Stimulated activated CD4-positive, alpha-beta T cell treated with anti-CD3 and anti-CD28 coated beads, TNF-alpha, amount 100 ng/mL, for 24 hours (primary cell): ENCODE results near the gene FAN1.
A peak's percentile ranks its signal among the peaks of the same experiment; 100 is the strongest.
"Not testable (repeated sequence)": the region's sequence is repeated elsewhere in the genome, so short reads cannot be mapped to it uniquely, and the experiment has no call there.

Experiments used
- DNase-seq, 3 experiments: peaks; one replicate each; pipeline ENCODE4 v3.0.0-alpha.2; 2020; ENCODE audit warnings: low read depth in 3 of 3

The FAN1 gene

DNA sequence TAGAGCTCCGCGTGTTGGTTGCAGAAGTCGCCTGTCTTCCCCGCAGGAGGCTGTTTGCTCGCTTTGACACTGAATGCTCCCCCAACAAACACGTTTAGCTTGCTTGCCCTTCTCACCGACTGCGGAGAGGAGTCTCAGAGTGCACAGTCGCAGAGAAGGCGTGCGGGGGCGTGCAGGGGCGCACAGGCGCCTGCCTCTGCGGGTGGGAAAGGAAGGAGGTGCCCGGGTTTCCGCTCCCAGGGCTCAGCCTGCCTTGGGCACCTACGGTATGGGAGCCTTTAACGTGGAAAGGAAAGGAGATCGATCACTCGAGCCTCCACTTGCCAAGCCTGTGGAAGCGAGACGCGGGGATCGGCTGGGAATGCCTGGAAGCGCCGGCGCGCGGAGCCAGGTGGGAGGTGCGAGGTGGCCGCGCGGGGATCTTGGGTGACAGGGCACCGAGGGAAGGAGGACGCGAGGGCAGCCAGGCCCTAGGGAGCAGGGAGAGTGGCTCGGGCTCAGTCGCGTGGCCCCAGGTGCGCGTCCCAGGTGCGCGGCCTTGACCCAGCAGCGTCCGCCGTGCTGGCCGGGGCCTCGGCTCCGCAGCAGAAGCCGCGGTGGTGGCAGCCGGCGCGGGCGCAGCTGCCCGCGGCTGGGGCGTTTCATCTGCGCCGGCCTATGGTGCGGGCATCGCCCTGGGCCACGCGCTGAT, at the start of gene FAN1:
TSS of gene FAN1 (plus strand) at position 419 of the 691 bp plus-strand sequence. CDS start 749 bp downstream, outside the sequence.
- peak; percentile 67 to 84 (median 73) for DNase-seq

DNA sequence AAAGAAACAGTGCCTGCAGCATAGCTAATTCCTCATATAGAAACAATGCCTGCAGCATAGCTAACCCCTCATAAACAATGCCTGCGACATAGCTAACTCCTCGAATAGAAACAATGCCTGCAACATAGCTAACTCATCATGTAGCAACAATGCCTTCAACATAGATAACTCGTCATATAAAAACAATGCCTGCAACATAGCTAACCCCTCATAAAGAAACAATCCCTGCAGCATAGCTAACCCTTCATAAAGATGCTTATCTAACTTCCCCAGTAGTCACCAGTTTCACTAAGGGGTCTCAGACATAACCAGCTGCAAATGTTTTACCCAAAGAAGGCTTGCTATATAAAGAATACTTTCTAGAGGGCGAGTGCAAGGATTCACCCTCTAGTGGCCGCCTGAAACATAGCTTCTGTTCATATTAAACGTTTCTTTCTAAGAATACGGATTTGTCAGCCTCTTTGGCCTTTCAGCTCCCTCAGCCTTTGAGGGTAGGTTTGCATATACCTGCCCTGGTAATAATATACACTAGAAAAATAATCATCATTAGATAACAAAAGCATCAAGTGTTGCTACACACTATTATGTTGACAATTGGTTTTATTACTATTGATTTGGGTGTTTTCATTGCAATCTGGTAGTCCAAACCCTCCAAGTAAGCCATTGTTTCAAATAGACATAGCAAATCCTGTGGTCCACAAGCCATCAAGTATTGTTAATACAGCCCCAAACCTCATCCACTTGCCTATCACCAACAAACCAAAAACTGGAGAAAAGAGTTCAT, 44.4 kb upstream of the FAN1 start:
- DNase-seq, result peak in 1 of 3 experiments; percentile 5

DNA sequence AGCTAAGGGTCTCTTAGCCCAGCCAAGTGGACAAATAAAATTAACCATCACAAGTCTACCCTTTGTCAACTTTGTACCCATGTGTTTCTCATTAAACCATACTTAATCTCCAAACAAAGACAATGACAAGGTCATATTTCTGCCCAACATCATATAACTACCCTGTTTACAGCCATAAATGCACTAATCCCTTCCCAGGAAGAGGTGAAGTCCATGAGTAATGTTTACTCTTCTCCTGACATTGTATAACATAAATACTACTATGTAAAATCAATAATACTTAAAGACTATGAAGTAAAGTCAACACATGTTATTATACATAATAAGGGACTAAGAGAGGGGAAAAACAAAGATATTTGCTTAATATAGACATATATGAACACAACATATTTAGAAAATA, 38.5 kb upstream of the FAN1 start:
- no peak for DNase-seq

DNA sequence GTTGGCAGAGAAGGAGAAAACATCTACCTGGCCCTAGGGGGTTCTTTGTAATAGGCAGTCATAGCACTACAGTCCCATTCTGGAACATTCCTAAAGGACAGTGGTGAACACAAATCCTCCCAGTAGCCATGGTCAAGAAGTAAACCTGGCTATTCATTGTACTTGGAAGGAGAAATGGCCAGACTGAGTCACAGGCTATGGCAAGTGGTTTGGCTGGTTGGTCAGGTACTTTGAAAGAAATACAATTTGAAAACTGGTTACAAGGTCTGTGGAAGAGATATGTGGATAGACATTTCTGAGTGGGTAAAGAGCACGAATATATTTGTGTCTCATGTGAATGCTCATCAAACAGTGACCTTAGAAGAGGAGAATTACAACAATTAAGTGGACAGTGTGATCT, 33.0 kb upstream of the FAN1 start:
- DNase-seq, result no peak

DNA sequence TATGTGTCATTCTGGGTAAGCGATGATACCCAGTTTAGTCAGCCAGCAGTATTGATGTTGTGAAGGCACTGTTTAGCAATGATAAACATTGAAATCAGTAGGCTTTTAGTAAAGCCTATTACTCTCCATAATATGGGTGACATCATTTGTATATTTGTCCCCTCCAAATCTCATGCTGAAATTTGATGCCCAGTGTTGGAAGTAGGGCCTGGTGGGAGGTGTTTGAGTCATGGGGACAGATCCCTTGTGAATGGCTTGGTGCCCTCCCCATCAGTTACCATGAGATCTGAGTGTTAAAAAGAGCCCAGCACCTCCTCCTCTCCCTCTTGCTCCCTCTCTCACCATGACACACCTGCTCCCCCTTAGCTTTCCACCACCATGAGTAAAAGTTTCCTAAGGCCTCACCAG, 31.4 kb upstream of the FAN1 start:
- peak in 1 of 3 experiments; percentile 0 for DNase-seq

DNA sequence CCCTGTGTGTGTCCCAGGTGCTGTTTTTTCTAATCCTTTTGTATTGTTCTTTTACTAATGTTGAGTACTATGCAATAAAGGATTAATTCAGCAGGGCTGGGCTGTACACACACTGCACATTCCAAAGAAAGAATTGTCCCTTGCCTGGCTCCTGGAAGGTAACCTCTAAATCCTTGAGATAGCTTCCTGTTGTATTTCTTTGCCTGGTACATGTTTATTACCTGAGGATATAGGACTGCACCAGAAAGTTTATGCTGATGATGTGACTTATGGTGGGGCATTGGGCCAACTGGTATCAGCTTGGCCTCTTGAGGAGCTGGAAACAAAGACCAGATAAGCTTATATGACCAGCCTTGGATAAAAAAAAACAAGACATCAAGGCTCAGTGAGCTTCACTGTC, 26.6 kb upstream of the FAN1 start:
- DNase-seq, result no peak

DNA sequence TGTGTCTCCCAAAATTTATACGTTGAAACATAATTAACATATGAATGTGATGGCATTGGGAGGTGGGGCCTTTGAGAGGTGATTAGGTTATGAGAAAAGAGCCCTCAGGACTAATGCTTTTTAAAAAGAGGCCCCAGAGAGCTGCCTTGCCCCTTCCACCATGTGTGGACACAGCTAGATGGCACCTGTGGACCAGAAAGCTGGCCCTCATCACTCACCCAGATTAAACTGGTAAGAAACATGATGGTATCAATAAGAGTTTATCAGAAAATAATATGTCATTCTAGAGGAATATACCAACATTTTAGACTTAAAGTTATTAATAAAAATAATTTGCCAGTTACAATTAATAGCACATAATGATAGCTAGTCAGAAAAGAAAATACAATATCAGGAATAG, 25.2 kb upstream of the FAN1 start:
- DNase-seq, result no peak

DNA sequence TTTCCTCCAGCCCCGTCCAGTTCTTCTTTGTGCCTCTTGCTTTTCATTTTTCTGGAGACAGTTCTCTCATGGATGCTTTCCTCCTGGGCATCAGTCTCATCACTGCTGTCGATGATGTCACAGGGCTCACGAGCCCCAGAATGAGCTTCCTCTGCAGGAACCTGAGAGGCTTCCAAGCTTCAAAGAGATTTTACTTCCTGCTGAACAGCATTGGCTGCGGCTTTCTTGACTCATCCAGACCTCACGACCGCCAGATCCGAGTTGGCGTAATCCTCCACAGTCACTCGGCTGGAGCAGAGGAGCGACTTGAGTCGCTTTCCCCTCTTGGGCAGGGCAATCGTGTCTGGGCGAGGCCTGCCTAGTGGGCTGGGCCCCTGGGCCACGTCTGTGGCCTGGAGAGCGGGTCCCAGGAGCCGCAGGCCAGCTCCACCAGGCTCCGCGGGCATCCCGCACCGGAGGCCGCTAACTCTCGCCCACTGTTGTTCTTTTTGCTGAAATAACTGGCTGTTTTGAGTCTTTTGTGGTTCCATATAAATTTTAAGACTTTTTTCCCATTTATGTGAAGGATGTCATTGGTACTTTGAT, 20.8 kb upstream of the FAN1 start:
- peak in 1 of 3 experiments; percentile 18 for DNase-seq

DNA sequence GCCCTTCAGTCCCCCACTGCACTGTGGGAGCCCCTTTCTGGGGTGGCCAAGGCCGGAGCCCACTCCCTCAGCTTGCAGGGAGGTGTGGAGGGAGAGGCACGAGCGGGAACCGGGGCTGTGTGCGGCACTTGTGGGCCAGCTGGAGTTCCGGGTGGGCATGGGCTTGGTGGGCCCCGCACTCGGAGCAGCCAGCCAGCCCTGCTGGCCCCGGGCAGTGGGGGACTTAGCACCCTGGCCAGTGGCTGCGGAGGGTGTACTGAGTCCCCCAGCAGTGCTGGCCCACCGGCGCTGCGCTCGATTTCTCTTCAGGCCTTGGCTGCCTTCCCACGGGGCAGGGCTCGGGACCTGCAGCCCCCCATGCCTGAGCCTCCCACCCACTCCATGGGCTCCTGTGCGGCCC, 20.0 kb upstream of the FAN1 start:
- DNase-seq, result not testable (repeated sequence)

DNA sequence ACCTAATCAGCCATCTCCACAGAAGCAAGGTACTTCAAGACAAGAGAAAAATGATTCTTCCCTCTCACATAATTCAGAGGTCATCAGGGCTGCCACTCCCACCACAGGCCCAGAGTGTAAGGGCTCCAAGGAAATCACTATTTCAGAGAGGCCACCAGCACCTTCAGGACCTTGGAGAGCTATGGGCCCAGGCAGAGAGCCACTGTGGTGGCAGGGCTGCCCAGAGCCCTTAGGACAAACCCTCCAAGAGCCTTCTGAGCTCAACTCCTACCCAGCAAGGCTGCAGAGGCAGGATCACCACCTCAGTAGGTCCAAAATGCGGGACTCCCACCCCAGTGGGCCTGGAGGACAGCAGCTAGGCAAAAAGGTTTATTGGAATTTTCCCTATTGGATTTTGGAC, 17.9 kb upstream of the FAN1 start:
- DNase-seq, result no peak

DNA sequence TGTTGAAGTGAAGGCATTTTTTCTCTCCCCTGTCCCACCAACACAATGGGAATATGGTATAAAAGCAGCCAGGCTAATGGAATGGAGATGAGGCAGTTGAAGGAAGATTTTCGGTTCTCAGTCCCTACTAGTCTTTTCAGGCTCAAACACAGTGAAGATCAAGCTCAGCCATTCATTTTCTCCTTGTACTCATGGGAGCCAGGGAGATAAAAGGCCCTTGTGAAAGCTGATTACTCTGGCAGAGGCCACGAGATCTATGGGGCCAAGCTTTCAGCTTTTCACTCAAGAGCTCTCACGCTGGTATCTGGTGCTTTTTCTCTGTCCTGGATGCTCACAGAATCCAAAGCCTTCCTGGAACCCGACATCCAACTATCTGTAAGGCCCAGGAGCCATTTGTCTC, 14.5 kb upstream of the FAN1 start:
- no peak for DNase-seq

DNA sequence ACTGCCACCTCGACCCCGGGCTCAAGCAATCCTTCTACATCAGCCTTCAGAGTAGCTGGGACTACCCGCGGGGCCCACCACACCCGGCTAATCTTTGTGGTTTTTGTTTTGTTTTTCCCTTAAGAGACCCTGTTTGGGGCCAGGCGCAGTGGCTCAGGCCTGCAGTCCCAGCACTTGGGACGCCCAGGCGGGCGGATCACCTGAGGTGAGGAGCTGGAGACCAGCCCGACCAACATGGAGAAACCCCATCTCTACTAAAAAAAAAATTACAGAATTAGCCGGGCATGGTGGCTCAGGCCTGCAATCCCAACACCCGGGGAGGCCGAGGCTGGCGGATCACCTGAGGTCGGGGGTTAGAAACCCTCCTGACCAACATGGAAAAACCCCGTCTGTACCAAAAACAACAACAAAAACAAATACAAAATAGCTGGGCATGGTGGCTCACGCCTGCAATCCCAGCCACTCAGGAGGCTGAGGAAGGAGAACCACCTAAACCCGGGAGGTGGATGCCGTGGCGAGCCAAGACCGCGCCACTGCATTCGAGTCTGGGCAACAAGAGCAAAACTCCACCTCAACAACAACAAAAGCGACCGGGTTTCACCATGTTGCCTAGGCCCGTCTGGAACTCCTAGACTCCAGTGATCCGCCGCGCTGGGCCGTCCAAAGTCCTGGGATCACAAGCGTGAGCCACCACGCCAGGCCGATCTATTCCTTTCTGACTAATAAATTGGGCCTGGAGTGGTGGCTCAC, 8.1 kb upstream of the FAN1 start:
- DNase-seq, result no peak

DNA sequence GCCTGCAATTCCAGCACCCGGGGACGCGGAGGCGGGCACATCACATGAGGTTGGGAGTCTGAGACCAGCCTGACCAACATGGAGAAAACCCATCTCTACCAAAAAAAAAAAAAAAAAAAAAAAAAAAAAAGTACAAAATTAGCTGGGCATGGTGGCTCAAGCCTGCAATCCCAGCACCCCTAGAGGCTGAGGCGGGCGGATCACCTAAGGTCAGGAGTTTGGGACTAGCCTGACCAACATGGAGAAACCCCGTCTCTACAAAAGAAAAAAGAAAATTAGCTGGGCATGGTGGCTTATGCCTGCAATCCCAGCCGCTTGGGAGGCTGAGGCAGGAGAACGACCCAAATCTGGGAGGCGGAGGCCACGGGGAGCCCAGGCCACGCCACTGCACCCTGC, 7.5 kb upstream of the FAN1 start:
- no peak for DNase-seq

DNA sequence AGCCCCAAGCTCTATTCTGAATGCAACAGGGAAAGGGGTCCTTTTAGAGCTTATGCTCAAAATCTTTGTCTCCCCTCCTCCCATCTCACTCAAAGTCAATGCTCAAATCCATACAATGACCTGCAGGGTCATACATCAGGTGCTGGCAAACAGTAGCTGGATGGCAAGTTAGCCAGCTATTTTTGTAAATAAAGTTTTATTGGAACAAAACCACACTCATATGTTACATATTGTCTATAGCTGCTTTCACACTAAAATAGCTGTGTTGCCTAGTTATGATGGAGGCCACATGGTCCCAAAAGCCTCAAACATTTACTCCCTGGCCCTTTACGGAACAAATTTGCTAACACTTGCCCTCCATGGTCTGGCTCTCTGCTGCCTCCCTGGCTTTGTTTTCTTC, 1.8 kb upstream of the FAN1 start:
- no peak for DNase-seq

DNA sequence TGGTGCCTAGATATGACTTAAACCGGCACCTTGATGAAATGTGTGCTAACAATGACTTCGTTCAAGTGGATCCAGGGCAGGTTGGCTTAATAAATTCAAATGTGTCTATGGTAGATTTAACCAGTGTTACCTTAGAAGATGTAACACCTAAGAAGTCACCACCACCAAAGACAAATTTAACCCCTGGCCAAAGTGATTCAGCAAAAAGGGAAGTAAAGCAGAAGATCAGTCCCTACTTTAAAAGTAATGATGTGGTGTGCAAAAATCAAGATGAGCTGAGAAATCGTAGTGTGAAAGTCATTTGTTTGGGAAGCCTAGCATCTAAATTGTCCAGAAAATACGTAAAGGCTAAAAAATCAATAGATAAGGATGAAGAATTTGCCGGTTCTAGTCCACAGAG, 1.1 kb downstream of the FAN1 start:
- no peak for DNase-seq

DNA sequence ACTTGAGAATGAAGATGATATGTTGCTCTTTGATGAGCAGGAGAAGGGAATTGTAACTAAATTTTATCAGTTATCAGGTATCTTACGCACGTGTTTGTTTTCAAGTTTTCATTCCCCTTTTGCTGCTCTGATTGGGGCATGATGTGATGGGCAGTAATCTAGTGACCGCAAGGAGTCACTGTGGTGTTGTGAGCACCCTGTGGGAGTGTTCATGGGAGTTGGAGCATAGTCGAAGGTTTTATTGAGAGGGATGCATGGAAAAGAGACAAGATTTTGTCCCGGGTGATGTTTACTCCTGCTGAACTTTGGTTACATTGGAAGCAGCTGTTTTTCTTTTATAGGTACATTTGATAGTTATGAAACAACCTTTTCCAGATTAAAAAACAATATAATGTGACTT, 2.1 kb downstream of the FAN1 start:
- no peak for DNase-seq

DNA sequence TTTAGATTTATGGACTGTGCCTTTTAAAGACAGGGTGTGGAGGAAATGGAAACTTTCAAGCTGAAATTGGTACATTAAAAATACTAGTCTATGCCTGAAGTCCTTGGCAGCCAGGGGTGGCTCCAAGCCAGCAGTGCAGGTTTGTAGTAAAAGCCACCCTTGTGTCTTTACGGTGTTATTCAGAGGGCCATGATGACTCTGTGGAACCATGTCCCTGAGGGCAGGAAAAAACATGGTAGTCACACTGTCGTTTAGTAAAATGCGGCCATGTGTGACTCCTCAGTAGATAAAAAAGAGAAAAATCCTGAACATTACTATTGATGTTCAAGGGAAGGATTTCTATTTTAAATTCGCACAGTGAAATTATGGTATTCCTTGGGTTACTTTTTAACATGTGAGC, 2.7 kb downstream of the FAN1 start:
- no peak for DNase-seq

DNA sequence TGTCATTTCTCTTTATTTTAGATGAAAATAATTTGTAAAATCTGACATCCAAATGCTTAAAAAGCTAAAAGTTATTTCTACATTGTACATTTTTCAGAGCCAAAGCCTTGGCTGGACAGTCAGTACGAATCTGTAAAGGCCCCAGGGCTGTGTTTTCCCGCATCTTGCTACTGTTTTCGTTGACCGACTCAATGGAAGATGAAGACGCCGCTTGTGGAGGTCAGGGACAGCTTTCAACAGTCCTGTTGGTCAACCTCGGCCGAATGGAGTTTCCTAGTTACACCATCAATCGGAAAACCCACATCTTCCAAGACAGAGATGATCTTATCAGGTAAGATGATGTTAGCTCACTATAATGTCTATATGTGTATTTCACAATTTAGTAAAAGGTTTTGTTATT, 10.0 kb downstream of the FAN1 start:
- no peak for DNase-seq

DNA sequence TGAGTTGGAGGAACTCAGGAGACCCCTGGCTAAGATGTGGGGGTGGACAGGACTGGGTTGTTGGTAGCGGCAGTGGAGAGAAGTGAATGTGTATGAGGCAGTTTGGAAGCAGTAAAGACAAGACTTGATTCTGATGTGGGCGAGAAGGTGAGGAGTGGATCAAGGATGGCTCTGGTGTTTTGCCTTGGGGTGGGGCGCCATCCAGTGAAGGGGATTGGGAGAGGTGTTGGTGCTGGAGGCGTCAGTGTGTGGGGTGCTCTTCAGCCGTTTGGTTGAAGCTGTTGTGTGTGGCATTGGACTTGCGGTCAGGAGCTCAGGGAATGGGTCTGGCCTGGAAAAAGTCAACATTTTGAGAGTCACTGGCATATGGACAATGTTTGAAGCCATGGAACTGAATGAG, 13.3 kb downstream of the FAN1 start:
- DNase-seq, result no peak

DNA sequence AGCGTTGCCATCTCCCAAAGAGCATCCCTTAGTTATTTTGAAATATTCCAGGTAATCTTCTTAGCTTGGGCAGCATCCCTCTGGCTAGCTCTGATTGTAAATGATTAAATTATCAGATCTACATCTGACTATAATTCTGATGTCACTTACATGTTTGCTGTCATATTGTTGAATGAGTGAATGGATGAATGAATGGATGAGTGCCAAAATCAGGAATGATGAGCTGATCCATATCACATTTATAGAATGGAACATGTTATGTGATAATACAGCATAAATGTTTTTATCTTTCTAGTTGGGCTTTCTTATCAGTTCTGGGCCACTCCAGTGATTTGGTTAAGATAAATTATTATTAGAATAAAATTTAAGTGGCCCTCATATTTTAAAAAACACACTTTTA, 14.0 kb downstream of the FAN1 start:
- DNase-seq, result no peak

DNA sequence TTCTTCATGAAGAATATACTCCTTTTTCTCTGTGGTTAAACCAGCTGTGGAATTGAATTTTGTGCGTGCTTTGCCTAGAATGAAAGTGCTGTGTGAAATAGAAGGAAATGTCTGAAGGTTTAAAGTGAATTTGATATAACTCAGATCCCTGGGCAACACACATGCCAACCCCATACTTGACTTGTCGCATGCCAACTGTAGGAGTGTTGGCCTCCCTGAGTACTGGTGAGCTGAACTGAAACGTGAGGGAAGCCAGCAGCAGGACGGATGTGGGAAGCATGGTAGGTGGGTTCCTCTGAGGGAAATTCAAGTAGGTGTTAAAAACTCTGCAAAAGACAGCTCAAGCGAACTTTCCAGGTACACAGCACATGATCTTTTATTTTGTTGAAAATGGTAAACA, 14.7 kb downstream of the FAN1 start:
- DNase-seq, result no peak

DNA sequence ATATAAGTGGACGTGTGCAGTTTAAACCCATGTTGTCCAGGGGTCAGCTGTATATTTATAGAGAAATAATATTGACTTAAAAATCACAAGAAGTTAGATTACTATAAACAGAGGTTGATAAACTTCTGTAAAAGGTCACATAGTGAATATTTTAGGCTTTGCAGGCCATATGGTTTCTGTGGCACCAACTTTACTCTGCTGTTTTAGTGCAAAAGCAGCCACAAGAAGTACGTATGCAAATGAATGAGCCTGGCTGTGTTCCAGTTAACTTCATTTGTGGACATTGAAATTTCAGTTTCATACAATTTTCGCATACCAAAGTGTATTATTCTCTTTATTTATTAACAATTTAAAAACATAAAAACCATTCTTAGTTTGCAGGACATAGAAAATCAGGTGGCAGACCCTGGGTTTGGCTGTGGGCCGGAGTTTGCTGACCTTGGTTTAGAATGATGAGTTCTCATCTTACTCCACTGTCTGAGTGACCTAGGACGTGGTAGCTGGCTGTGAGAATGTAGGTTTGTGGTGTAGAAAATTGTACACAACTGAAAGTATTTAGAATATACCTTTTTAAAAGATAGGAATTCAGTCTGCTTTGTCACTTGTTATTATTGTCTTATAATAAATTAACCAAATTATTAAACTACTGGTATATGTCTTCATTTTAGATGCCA, 16.3 kb downstream of the FAN1 start:
- no peak for DNase-seq
